ENCODE results near the gene ADGRD1.
A peak's percentile ranks its signal among the peaks of the same experiment; 100 is the strongest.
"Not testable (repeated sequence)": the region's sequence is repeated elsewhere in the genome, so short reads cannot be mapped to it uniquely, and the experiment has no call there.

The ADGRD1 gene

DNA sequence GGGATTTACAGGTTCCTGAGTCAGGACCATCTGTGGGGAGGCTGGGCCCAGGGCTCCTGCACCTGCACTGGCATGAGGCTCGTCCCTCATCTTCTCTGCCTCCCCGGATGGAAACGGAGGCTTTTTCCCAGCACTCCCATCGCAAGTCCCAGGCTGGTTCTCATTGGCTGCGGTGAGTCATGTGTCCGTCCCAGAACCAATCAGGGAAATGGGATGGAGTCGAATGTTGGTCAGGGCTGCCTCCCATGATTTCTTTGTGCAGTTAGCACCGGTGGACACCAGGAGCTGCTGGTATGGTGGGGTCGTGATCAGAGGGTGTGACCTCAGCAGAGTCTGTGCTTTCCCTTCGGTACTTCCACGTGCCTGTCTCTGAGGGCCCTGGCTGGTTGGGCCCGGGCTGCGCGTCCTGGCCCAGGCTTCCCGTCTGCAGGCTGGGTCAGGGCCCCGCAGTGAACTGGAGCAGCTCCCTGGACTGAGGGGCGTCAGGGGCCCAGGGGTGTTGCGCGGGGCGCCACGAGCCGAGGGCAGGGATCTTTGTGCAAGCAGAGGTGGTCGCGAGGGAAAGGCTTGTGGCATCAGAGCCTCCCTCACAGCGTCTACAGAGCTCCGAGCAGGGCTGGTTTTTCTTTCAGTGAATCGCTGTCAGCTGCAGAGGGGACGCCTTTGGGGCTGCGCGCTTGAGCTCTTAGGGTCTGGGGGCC lies 168.1 kb downstream of the ADGRD1 start:
- DNase-seq (ENCODE audit: low read depth), result no peak

DNA sequence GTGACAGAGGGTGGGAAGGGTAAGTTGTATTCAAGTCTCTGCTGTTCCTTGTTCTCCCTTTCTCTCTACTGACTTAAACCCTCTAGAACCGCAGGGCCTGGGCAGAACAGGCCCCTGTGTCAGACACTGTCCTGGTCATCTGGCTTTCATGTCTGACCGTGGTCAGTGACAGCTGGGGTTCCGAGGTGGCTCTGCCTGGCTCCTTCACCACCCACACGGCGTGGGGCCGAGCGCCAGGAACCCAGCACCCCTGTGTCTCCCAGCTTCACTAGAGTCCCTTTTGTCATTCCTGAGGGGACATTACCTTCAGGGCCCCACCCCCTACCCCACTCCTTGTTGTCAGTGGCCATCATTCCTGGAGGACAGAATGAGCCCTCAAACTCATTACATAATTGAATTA lies 168.9 kb downstream of the ADGRD1 start:
- DNase-seq (ENCODE audit: low read depth), result no peak

GRCh38 chr12:131123817-131124216 lies 170.1 kb downstream of the ADGRD1 start:
- no peak for DNase-seq (ENCODE audit: low read depth)

DNA sequence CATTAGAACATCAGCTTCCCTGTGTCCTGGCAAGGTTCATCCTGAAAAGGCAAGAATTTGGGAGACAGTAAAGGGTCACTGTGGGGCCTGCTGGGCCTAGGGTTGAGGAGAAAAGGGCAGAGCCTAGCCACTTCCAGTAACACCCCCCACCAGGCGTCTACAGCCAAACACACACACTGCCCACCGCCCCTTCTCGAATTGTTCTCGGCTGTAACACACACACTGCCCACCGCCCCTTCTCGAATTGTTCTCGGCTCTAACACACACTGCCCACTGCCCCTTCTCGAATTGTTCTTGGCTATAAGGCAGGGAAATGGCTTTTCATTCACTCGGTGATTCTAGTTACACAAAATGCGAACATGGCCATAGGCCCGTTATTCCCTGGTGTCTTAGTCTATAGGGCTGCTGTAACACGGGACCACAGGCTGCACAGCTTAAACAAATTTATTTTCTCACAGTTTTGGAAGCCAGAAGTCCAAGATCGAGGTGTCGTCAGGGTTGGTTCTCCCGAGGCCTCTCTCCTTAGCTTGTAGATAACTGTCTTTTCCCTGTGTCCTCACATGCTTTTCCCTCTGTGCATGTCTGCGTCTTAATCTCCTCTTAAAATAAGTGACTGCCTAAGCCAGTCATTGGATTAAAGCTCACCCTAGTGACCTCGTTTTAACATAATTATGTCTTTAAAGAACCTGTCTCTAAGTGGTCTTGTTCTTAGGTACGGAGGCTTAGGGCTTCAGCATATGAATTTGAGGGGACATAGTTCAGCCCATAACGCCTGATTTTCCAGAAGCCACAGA lies 171.0 kb downstream of the ADGRD1 start:
- DNase-seq (ENCODE audit: low read depth), result no peak

- no peak for DNase-seq (ENCODE audit: low read depth)
Measured at GRCh38 chr12:131126662-131127173, 173.0 kb downstream of the ADGRD1 start.

DNA sequence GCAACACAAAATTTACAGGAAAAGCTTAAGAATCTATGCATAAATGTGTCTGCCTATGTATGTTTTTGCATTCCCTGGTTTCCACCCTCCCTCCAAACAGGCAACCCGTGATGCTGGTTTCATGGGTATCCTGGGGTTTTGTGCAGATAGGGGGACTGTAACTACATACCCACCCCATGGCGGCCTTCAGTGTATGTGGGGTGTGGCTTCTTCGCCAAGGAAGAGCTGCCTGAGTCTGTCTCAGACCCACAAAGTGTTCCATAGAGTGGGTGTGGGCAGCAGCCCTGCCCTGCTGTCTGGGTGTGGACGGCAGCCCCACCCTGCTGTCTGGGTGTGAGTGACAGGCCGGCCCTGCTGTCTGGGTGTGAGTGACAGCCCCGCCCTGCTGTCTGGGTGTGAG lies 174.8 kb downstream of the ADGRD1 start:
- no peak for DNase-seq (ENCODE audit: low read depth)

- DNase-seq (ENCODE audit: low read depth), result not testable (repeated sequence)
Measured at GRCh38 chr12:131128966-131129619, 175.4 kb downstream of the ADGRD1 start.

- DNase-seq (ENCODE audit: low read depth), result no peak
Measured at GRCh38 chr12:131129839-131130238, 176.1 kb downstream of the ADGRD1 start.

GRCh38 chr12:131130311-131130911 lies 176.7 kb downstream of the ADGRD1 start:
- DNase-seq (ENCODE audit: low read depth), result no peak

GRCh38 chr12:131131077-131131807 lies 177.5 kb downstream of the ADGRD1 start:
- no peak for DNase-seq (ENCODE audit: low read depth)

DNA sequence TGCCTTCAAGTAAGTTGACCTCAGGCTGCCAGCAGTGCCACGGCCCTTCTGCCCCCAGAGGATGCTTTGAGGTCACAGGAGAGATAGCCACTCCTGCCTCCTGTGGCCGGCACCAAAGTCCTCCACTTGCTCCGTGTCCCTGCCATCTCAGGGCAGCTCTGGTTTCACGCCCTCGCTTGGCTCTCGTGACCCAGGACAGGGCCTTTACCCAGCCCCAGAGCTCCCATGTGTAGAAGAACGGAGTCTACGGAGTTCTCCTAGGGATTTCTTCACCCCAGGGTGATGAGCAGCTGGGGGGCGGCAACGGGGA lies 178.1 kb downstream of the ADGRD1 start:
- DNase-seq (ENCODE audit: low read depth), result no peak

GRCh38 chr12:131132118-131132892 lies 178.6 kb downstream of the ADGRD1 start:
- peak; percentile 9 for DNase-seq (ENCODE audit: low read depth)

- no peak for DNase-seq (ENCODE audit: low read depth)
Measured at GRCh38 chr12:131133015-131133905, 179.6 kb downstream of the ADGRD1 start.

- no peak for DNase-seq (ENCODE audit: low read depth)
Measured at GRCh38 chr12:131133994-131134393, 180.3 kb downstream of the ADGRD1 start.

DNA sequence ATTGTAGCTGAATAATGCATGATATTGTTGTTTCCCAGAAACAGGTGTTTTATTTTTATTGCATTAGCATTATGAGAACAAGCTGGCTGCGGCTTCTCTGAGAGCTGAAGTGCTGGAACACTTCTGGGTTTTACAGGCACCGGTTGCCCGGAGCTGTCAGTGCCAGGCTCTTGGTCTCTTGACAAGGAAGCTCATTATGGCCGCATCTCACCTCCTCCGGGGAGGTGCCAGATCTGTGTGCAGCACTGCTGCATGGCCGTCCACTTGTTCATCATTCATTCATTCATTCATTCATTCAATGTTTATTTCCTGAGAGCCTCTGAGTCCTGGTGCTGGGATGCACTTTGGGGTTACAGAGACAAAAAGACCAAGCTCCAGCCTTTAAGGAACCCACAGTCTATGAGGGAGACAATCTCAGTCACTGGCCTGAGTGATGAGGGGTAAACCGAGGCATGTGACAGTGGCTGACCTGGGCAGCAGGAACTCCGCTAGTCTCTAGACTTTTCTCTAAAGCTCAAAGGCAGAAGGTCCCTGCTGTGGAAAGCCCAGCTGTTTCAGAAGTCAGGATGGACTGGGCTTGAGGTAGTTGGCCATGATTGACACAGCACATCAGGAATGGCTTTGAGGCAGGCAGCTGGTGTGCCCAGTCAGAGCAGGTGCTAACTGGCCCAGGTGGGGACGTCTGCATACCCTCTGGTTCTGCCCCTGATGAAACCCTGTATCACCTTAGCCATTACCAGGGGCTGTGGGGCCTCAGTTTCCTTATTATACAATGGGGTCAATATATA lies 181.0 kb downstream of the ADGRD1 start:
- no peak for DNase-seq (ENCODE audit: low read depth)

GRCh38 chr12:131135311-131135785 lies 181.6 kb downstream of the ADGRD1 start:
- no peak for DNase-seq (ENCODE audit: low read depth)

DNA sequence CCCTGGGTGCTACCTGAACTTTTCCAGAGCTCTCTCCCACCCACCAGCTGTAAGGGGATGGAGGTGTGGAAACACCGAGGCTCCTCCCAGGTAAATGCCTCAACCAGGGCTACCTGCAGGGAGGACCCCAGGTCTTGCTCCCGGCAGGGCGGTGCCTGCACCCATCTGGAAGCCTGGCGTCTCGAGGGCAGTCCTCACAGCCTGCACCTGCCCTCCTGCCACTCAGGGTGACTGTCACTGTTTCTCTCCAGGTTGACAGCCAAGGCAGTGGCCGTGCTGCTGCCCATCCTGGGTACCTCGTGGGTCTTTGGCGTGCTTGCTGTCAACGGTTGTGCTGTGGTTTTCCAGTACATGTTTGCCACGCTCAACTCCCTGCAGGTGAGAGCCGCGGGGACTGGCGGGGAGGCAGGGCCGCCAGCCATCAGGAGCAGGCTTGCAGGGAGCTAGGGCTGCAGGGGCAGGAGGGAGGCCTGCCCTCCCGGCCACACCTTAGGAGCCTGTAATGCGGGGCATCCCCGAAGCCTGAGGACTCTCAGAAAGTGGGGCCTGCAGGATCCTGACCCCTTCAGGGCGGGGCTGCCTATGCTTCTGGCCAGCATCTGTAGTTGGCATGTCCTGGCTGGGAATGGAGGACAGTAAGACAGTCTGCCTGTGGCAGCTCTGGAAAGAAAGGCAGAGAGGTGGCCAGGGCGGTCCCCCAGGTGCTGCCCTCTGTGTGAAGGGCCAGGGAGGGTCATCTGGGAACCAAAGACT lies 182.3 kb downstream of the ADGRD1 start:
- no peak for DNase-seq (ENCODE audit: low read depth)

DNA sequence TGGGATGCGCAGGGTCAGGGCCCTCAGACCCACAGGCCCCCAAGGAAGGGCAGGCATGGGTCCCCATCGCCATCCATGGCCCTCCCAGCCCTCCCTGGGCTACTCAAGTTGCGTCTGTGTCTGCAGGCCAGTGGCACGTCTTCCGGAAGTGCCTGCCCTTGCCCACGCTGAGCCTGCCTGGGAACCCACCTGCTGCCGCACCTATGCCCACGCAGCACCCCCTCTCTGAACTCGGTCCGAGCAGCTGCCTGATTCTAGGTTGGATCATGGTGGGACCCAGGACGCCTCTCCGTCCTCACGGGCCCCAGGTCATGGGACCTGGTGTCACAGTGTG lies 182.8 kb downstream of the ADGRD1 start:
- DNase-seq (ENCODE audit: low read depth), result no peak
